ENCODE data around the gene ADAMTS14.
A peak's percentile ranks its signal among the peaks of the same experiment; 100 is the strongest.

The ADAMTS14 gene

GRCh38 chr10:70694418-70695141 is 22.3 kb downstream of the ADAMTS14 start:
- no peak for DNase-seq

GRCh38 chr10:70695241-70696030 is 23.1 kb downstream of the ADAMTS14 start:
- no peak for DNase-seq

GRCh38 chr10:70698211-70698610 is 25.9 kb downstream of the ADAMTS14 start:
- DNase-seq: no peak

- DNase-seq: no peak
Observed at GRCh38 chr10:70699063-70699658, 26.9 kb downstream of the ADAMTS14 start.

- DNase-seq: peak; percentile 29
Observed at GRCh38 chr10:70699659-70700174, 27.4 kb downstream of the ADAMTS14 start.

- DNase-seq: no peak
Observed at GRCh38 chr10:70702190-70702763, 30.0 kb downstream of the ADAMTS14 start.

- no peak for DNase-seq
Observed at GRCh38 chr10:70704211-70704610, 31.9 kb downstream of the ADAMTS14 start.

GRCh38 chr10:70705121-70705861 is 33.0 kb downstream of the ADAMTS14 start:
- DNase-seq: no peak

GRCh38 chr10:70711177-70711576 is 38.9 kb downstream of the ADAMTS14 start:
- DNase-seq: no peak

- no peak for DNase-seq
Observed at GRCh38 chr10:70711911-70712310, 39.6 kb downstream of the ADAMTS14 start.

- DNase-seq: no peak
Observed at GRCh38 chr10:70714245-70714644, 41.9 kb downstream of the ADAMTS14 start.

- no peak for DNase-seq
Observed at GRCh38 chr10:70714951-70715350, 42.6 kb downstream of the ADAMTS14 start.

GRCh38 chr10:70715853-70716795 is 43.8 kb downstream of the ADAMTS14 start:
- DNase-seq: peak; percentile 99

GRCh38 chr10:70722820-70723424 is 50.6 kb downstream of the ADAMTS14 start:
- DNase-seq: no peak

GRCh38 chr10:70723771-70724170 is 51.5 kb downstream of the ADAMTS14 start:
- no peak for DNase-seq

GRCh38 chr10:70726909-70727495 is 54.7 kb downstream of the ADAMTS14 start:
- no peak for DNase-seq

- DNase-seq: no peak
Observed at GRCh38 chr10:70728328-70728727, 56.0 kb downstream of the ADAMTS14 start.

- DNase-seq: peak; percentile 92
Observed at GRCh38 chr10:70729763-70730357, 57.6 kb downstream of the ADAMTS14 start.

GRCh38 chr10:70730955-70731354 is 58.6 kb downstream of the ADAMTS14 start:
- DNase-seq: no peak

GRCh38 chr10:70732569-70732968 is 60.3 kb downstream of the ADAMTS14 start:
- no peak for DNase-seq
